HK-2 (cell line): ENCODE data around the gene MBNL2.

Source experiments
- DNase-seq: peaks from one replicate; pipeline ENCODE4 v3.0.0-alpha.2; 2018; ENCODE audit not compliant: unreplicated experiment

Gene MBNL2

DNA sequence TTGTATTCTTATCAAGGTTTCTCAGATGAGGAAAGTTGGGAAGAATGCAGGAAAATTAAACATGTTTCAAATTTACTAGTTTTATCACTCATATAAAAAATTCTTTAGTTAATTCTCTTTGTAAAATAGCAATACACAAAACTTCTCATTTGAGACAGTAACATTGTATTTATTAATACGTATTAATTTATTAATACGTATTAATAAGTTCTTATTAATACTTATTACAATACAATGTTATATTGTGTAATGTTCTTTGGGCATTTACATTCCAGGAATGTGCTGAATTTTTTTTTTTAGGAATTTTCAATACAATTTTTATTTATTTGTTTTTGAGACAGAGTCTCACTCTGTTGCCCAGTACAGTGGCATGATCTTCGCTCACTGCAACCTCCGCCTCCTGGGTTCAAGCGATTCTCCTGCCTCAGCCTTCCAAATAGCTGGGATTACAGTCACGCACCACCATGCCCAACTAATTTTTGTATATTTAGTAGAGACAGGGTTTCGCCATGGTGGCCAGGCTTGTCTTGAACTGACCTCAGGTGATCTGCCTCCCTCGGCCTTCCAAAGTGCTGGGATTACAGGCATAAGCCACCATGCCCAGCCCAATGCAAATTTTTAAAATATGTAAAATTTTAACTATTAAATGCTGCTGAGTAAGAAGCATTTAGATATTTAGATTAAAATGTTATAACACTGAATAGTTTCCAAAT lies 31.6 kb downstream of the MBNL2 start:
- DNase-seq, result no peak

- peak; percentile 37 for DNase-seq
These were observed 32.7 kb downstream of the MBNL2 start for GRCh38 chr13:97254816-97255215.

GRCh38 chr13:97255515-97256021 lies 33.4 kb downstream of the MBNL2 start:
- no peak for DNase-seq

GRCh38 chr13:97256343-97256783 lies 34.2 kb downstream of the MBNL2 start:
- peak; percentile 25 for DNase-seq

GRCh38 chr13:97257228-97257755 lies 35.2 kb downstream of the MBNL2 start:
- no peak for DNase-seq

DNA sequence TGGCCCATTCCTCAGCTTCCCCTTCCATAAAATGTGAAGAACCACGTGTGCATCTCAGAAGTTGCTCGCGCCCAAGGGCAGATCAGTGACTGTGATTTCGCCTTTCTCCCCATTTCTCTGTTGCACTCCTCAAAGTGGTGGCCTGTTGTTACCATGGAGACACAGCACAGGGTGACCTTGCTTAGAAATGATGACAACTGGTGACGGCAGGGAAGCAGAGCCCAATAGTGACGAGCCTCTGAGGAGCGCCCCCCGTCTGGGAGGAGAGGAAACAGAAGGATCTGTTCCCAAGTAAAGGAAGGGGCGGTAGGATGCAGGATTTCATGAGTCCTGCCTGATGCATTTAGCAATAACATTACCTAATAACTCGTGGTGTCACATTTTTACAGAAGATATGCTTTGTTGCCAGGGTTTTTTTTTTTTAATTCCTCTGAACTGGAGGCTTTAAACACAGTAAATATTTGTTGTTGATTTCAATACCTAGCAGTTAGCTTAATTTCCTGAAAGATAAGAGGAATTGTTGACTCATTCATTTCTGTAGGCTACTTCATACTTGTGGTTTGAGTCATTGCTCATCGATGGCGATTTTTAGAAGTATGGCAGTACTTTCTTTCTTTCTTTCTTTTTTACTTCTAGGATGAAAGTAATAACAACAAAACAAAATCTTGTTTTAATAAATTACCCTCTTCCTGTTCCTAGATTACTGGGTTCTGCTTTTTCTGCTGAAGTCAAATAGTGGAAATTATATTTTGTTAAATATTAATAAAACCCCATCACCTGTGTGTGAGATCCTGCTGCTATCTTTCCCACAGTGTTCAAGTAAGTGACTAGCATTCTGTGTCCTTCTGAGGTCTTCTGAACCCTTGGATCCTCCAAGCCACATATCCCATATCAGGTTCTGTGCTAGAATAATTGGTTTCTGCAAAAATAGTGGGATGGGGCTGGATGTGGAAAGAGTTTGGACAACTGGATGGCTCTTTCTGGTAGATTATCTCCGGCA lies 36.0 kb downstream of the MBNL2 start:
- DNase-seq, result peak; percentile 36

DNA sequence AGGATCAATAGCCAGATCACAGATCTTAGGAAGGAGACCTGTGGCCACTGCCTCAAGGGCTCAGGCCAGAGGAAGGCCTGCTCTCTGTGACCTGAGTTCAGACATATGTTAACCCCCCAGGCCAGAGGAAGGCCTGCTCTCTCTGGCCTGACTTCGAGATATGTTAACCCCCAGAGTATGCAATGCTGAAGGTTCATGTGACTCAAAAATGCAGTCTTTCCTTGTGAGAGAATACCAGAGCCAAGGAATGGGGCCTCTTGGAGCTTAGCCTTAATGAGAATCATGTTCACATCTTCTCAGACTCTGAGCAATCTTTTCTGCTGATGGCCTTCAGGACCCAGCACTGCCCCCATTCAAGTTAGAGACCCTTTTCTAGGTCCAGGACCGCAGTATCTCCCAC lies 36.7 kb downstream of the MBNL2 start:
- no peak for DNase-seq

GRCh38 chr13:97259410-97259797 lies 37.3 kb downstream of the MBNL2 start:
- no peak for DNase-seq

DNA sequence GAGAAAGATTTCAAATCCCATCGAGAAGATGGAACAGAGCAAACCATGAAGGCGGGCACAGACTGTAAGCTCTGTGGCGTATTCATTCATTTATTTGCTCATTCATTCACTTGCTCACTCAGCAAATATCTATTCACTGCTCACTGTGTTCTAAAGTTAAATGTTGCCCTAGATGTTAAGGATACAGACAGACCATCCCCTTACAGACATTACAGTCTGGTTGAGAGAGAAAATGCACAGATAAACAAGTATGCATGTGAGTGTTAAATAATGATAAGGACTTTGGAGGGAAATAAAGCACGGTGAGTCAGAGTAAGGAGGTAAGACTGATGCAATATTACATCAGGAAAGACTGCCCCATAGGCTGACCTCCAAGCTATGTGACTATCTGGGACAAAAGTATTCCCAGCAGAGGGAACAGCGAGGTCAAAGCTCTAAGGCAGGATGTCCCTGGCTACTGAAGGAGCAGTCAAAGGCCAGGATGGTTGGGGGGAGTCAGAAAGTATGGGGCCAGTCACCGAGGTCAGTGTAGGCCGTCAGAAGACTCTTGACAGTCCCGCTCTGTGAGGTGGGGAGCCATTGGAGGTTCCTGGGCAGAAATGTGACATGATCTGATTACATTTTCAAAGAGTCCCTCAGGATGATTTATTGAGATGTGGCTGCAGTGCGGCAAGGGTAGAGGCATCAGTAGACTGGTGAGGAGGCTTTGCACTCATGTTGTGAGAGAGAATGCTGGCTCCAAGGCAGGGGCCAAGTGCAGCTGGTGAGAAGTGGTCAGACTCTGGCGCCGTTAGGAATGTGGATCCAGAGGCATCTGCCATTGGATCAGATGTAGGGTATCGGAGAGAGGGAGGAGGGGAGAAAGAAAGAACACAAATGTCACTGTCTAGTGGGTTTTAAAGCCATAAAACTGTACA lies 37.9 kb downstream of the MBNL2 start:
- no peak for DNase-seq

GRCh38 chr13:97261254-97262005 lies 39.3 kb downstream of the MBNL2 start:
- no peak for DNase-seq

- DNase-seq, result no peak
These were observed 39.9 kb downstream of the MBNL2 start for GRCh38 chr13:97262058-97262457.

GRCh38 chr13:97263160-97263559 lies 41.0 kb downstream of the MBNL2 start:
- no peak for DNase-seq

GRCh38 chr13:97264663-97265062 lies 42.5 kb downstream of the MBNL2 start:
- DNase-seq, result no peak

DNA sequence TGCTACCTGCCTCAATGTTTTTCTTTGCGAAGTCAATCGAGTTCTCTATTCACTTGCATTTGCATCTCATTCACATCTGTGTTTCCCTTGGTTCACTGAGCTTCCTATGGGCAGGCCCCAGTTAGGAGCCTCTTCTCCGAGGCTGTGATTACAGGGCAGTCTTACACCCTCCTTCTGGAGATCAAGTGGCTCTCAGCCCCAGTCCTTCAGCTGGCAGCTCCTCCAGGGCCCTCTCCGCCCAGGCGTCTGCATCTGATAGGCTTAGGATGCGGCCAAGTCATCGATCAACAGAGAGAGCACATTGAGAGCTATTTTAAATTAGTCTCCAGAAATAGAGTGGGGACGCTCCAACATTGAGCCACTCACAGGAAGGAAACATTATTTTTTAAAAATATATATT lies 44.2 kb downstream of the MBNL2 start:
- no peak for DNase-seq

DNA sequence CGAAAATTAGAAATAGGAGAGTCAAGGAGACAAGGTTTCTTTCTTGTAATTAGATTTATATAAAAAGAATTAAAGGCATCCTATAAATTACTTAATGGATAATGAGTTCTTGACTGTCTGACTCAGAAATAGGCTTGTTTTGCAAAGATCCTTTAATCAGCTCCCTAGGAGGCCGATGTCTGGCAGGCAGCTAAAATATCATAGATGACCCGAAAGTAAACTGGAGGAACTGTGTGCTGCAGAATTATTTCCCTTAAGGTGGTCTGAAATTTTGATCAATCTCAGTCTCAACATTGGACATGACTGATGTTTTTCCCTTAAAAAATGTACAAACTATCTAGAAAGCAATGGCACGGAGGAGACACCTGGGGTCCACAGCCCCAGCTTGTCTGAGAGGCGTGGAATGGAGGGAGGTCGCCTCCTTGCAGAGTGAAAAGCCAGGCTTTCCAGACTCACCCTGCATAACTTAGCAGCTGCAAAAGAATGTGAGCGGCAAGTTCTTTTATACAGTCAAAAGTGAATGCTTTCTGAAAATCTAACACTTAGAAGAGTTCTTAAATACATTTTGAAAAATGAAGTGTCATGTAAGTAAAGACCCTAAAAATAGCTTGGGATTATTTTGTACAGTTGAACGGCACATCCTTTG lies 44.8 kb downstream of the MBNL2 start:
- DNase-seq, result no peak

GRCh38 chr13:97267418-97268059 lies 45.4 kb downstream of the MBNL2 start:
- DNase-seq, result no peak

GRCh38 chr13:97268772-97269171 lies 46.6 kb downstream of the MBNL2 start:
- DNase-seq, result no peak

- DNase-seq, result no peak
These were observed 47.5 kb downstream of the MBNL2 start for GRCh38 chr13:97269603-97270002.

DNA sequence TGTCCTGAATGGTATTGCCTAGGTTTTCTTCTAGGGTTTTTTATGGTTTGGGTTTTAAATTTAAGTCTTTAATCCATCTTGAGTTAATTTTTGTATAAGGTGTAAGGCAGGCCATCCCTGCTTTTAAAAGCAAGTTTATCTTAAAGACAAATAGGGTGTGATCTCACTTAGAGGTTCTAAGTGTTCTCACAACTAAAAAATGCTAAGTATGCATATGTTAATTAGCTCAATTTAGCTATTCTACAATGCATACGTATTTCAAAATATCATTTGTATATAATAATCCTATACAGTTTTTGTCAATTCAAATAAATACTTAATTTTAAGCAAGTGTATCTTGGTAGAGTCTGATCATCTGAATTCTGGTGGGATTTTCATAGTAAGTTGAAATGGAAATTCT lies 50.4 kb downstream of the MBNL2 start:
- DNase-seq, result no peak
